Measurements from ENCODE around the gene ANKS1B. TPM values are rescaled to one million over a fixed set of nuclear protein-coding genes. Genes with fewer than 3 reads are reported as not detected.

The ANKS1B gene
- total and polyA plus RNA-seq, 4 experiments from 2014 or later, result 0.28 to 0.55 TPM; not detected in 2

- intact Hi-C loops (cut with micrococcal nuclease), result no loop called here
Measured at GRCh38 chr12:99309812-99310211, 674.9 kb downstream of the ANKS1B start.

GRCh38 chr12:99302874-99303273 is 681.9 kb downstream of the ANKS1B start:
- H3K9me3 Mint-ChIP-seq, result peaks cover 2 to 12% (median 6%) of the 10 kb centered on the region in 8 donors
- H3K27ac Mint-ChIP-seq, result no peak overlapping the region
- Histone ChIP-seq H3K36me3 (ENCODE audit: insufficient read depth, low read length) (no peaks in the 10 kb centered on the region), H3K27me3 (ENCODE audit: insufficient read depth, low read length) (no peaks in the 10 kb centered on the region), H3K4me3 (ENCODE audit: low read length in 2 of 2) (no peak overlapping the region), H3K4me1 (ENCODE audit: insufficient read depth, low read length) (no peaks in the 10 kb centered on the region), H3K9me3 (ENCODE audit: control insufficient read depth in 1 of 2, low read length in 2 of 2) (no peaks in the 10 kb centered on the region), H3K27ac (ENCODE audit: low read depth, low read length) (no peak overlapping the region)
- no peak for DNase-seq
- intact Hi-C loops (cut with micrococcal nuclease), result no loop called here
- no peaks in the 10 kb centered on the region for H3K27me3 Mint-ChIP-seq
- H3K36me3 Mint-ChIP-seq, result no peaks in the 10 kb centered on the region
- POLR2A ChIA-PET (ENCODE audit: partially characterized antibody), result no interaction called here
- no peak overlapping the region for H3K4me3 Mint-ChIP-seq
- H3K4me1 Mint-ChIP-seq, result no peaks in the 10 kb centered on the region
- CTCF ChIA-PET (ENCODE audit: partially characterized antibody), result no interaction called here

More at GRCh38 chr12:99309812-99310211, 674.9 kb downstream of the ANKS1B start:
- Histone ChIP-seq H3K4me3 (ENCODE audit: low read length in 2 of 2) (no peak overlapping the region), H3K27ac (ENCODE audit: low read depth, low read length) (no peak overlapping the region), H3K27me3 (ENCODE audit: insufficient read depth, low read length) (no peaks in the 10 kb centered on the region), H3K4me1 (ENCODE audit: insufficient read depth, low read length) (no peaks in the 10 kb centered on the region), H3K36me3 (ENCODE audit: insufficient read depth, low read length) (no peaks in the 10 kb centered on the region), H3K9me3 (ENCODE audit: control insufficient read depth in 1 of 2, low read length in 2 of 2) (no peaks in the 10 kb centered on the region)
- H3K27ac Mint-ChIP-seq, result no peak overlapping the region
- no peak overlapping the region for H3K4me3 Mint-ChIP-seq
- H3K9me3 Mint-ChIP-seq, result peaks cover 0 to 15% (median 4%) of the 10 kb centered on the region in 8 donors
- H3K36me3 Mint-ChIP-seq, result no peaks in the 10 kb centered on the region
- ChIA-PET CTCF (ENCODE audit: partially characterized antibody) (interaction anchor here (1.5 kb wide), 1 partner anchor 16 kb away, joined by 3 read pairs; no protein-coding TSS in a partner anchor), POLR2A (ENCODE audit: partially characterized antibody) (no interaction called here)
- no peaks in the 10 kb centered on the region for H3K27me3 Mint-ChIP-seq
- no peaks in the 10 kb centered on the region for H3K4me1 Mint-ChIP-seq
- no peak for DNase-seq

- Mint-ChIP-seq H3K27me3 (no peaks in the 10 kb centered on the region), H3K9me3 (peaks cover 0 to 42% (median 22%) of the 10 kb centered on the region in 8 donors), H3K4me1 (no peaks in the 10 kb centered on the region), H3K36me3 (no peaks in the 10 kb centered on the region), H3K4me3 (no peak overlapping the region), H3K27ac (no peak overlapping the region)
- Histone ChIP-seq H3K4me1 (ENCODE audit: insufficient read depth, low read length) (no peaks in the 10 kb centered on the region), H3K9me3 (ENCODE audit: control insufficient read depth in 1 of 2, low read length in 2 of 2) (no peaks in the 10 kb centered on the region), H3K27me3 (ENCODE audit: insufficient read depth, low read length) (no peaks in the 10 kb centered on the region), H3K27ac (ENCODE audit: low read depth, low read length) (no peak overlapping the region), H3K36me3 (ENCODE audit: insufficient read depth, low read length) (no peaks in the 10 kb centered on the region), H3K4me3 (ENCODE audit: low read length in 2 of 2) (no peak overlapping the region)
- POLR2A ChIA-PET (ENCODE audit: partially characterized antibody), result no interaction called here
- CTCF ChIA-PET (ENCODE audit: partially characterized antibody), result no interaction called here
- no peak for DNase-seq
- intact Hi-C loops (cut with micrococcal nuclease), result no loop called here
Measured at GRCh38 chr12:99287136-99287535, 697.6 kb downstream of the ANKS1B start.

GRCh38 chr12:99284161-99284560 is 700.6 kb downstream of the ANKS1B start:
- Mint-ChIP-seq H3K4me1 (no peaks in the 10 kb centered on the region), H3K36me3 (no peaks in the 10 kb centered on the region), H3K27me3 (no peaks in the 10 kb centered on the region), H3K4me3 (no peak overlapping the region), H3K27ac (no peak overlapping the region), H3K9me3 (peaks cover 0 to 17% (median 5%) of the 10 kb centered on the region in 8 donors)
- DNase-seq, result no peak
- Histone ChIP-seq H3K4me1 (ENCODE audit: insufficient read depth, low read length) (no peaks in the 10 kb centered on the region), H3K36me3 (ENCODE audit: insufficient read depth, low read length) (no peaks in the 10 kb centered on the region), H3K27me3 (ENCODE audit: insufficient read depth, low read length) (no peaks in the 10 kb centered on the region), H3K9me3 (ENCODE audit: control insufficient read depth in 1 of 2, low read length in 2 of 2) (no peaks in the 10 kb centered on the region), H3K4me3 (ENCODE audit: low read length in 2 of 2) (no peak overlapping the region), H3K27ac (ENCODE audit: low read depth, low read length) (no peak overlapping the region)
- intact Hi-C loops (cut with micrococcal nuclease), result no loop called here
- ChIA-PET POLR2A (ENCODE audit: partially characterized antibody) (no interaction called here), CTCF (ENCODE audit: partially characterized antibody) (no interaction called here)

GRCh38 chr12:99282624-99283023 is 702.1 kb downstream of the ANKS1B start:
- ChIA-PET POLR2A (ENCODE audit: partially characterized antibody) (no interaction called here), CTCF (ENCODE audit: partially characterized antibody) (no interaction called here)
- H3K4me1 Mint-ChIP-seq, result no peaks in the 10 kb centered on the region

GRCh38 chr12:99282086-99282485 is 702.6 kb downstream of the ANKS1B start:
- intact Hi-C loops (cut with micrococcal nuclease), result no loop called here
- Mint-ChIP-seq H3K36me3 (no peaks in the 10 kb centered on the region), H3K27ac (no peak overlapping the region), H3K4me3 (no peak overlapping the region), H3K4me1 (no peaks in the 10 kb centered on the region), H3K27me3 (no peaks in the 10 kb centered on the region), H3K9me3 (peaks cover 0 to 8% (median under 1%) of the 10 kb centered on the region in 8 donors)
- Histone ChIP-seq H3K27me3 (ENCODE audit: insufficient read depth, low read length) (no peaks in the 10 kb centered on the region), H3K4me3 (ENCODE audit: low read length in 2 of 2) (no peak overlapping the region), H3K27ac (ENCODE audit: low read depth, low read length) (no peak overlapping the region), H3K36me3 (ENCODE audit: insufficient read depth, low read length) (no peaks in the 10 kb centered on the region), H3K9me3 (ENCODE audit: control insufficient read depth in 1 of 2, low read length in 2 of 2) (no peaks in the 10 kb centered on the region), H3K4me1 (ENCODE audit: insufficient read depth, low read length) (no peaks in the 10 kb centered on the region)
- DNase-seq, result no peak
- ChIA-PET POLR2A (ENCODE audit: partially characterized antibody) (no interaction called here), CTCF (ENCODE audit: partially characterized antibody) (no interaction called here)

More at GRCh38 chr12:99282624-99283023, 702.1 kb downstream of the ANKS1B start:
- no peaks in the 10 kb centered on the region for H3K27me3 ChIP-seq (ENCODE audit: insufficient read depth, low read length)
- no peak overlapping the region for H3K27ac ChIP-seq (ENCODE audit: low read depth, low read length)
- H3K4me3 Mint-ChIP-seq, result no peak overlapping the region
- H3K9me3 Mint-ChIP-seq, result peaks cover 0 to 6% (median 2%) of the 10 kb centered on the region in 8 donors
- intact Hi-C loops (cut with micrococcal nuclease), result no loop called here
- no peak overlapping the region for H3K27ac Mint-ChIP-seq
- H3K36me3 ChIP-seq (ENCODE audit: insufficient read depth, low read length), result no peaks in the 10 kb centered on the region
- no peak for DNase-seq
- no peaks in the 10 kb centered on the region for H3K4me1 ChIP-seq (ENCODE audit: insufficient read depth, low read length)
- H3K36me3 Mint-ChIP-seq, result no peaks in the 10 kb centered on the region
- no peaks in the 10 kb centered on the region for H3K9me3 ChIP-seq (ENCODE audit: control insufficient read depth in 1 of 2, low read length in 2 of 2)
- no peak overlapping the region for H3K4me3 ChIP-seq (ENCODE audit: low read length in 2 of 2)
- no peaks in the 10 kb centered on the region for H3K27me3 Mint-ChIP-seq

GRCh38 chr12:99281277-99281676 is 703.5 kb downstream of the ANKS1B start:
- H3K27me3 Mint-ChIP-seq, result no peaks in the 10 kb centered on the region
- DNase-seq, result no peak
- H3K36me3 ChIP-seq (ENCODE audit: insufficient read depth, low read length), result no peaks in the 10 kb centered on the region
- no peak overlapping the region for H3K27ac ChIP-seq (ENCODE audit: low read depth, low read length)
- no peaks in the 10 kb centered on the region for H3K36me3 Mint-ChIP-seq
- H3K27ac Mint-ChIP-seq, result no peak overlapping the region
- intact Hi-C loops (cut with micrococcal nuclease), result no loop called here
- no peak overlapping the region for H3K4me3 ChIP-seq (ENCODE audit: low read length in 2 of 2)
- ChIA-PET CTCF (ENCODE audit: partially characterized antibody) (no interaction called here), POLR2A (ENCODE audit: partially characterized antibody) (no interaction called here)
- H3K27me3 ChIP-seq (ENCODE audit: insufficient read depth, low read length), result no peaks in the 10 kb centered on the region
- no peak overlapping the region for H3K4me3 Mint-ChIP-seq
- H3K4me1 Mint-ChIP-seq, result no peaks in the 10 kb centered on the region
- H3K4me1 ChIP-seq (ENCODE audit: insufficient read depth, low read length), result no peaks in the 10 kb centered on the region
- no peaks in the 10 kb centered on the region for H3K9me3 ChIP-seq (ENCODE audit: control insufficient read depth in 1 of 2, low read length in 2 of 2)
- H3K9me3 Mint-ChIP-seq, result peaks cover 0 to 9% (median 1%) of the 10 kb centered on the region in 8 donors

- peaks cover 0 to 8% (median 5%) of the 10 kb centered on the region in 8 donors for H3K9me3 Mint-ChIP-seq
- no peak overlapping the region for H3K4me3 ChIP-seq (ENCODE audit: low read length in 2 of 2)
Measured at GRCh38 chr12:99278899-99279298, 705.8 kb downstream of the ANKS1B start.

More at GRCh38 chr12:99278899-99279298, 705.8 kb downstream of the ANKS1B start:
- CTCF ChIA-PET (ENCODE audit: partially characterized antibody), result no interaction called here
- intact Hi-C loops (cut with micrococcal nuclease), result no loop called here
- H3K4me1 ChIP-seq (ENCODE audit: insufficient read depth, low read length), result no peaks in the 10 kb centered on the region
- H3K4me3 Mint-ChIP-seq, result no peak overlapping the region
- no peaks in the 10 kb centered on the region for H3K9me3 ChIP-seq (ENCODE audit: control insufficient read depth in 1 of 2, low read length in 2 of 2)
- H3K27ac ChIP-seq (ENCODE audit: low read depth, low read length), result no peak overlapping the region
- no peaks in the 10 kb centered on the region for H3K27me3 ChIP-seq (ENCODE audit: insufficient read depth, low read length)
- no peaks in the 10 kb centered on the region for H3K4me1 Mint-ChIP-seq
- no peak for DNase-seq
- H3K36me3 ChIP-seq (ENCODE audit: insufficient read depth, low read length), result no peaks in the 10 kb centered on the region
- H3K27ac Mint-ChIP-seq, result no peak overlapping the region
- POLR2A ChIA-PET (ENCODE audit: partially characterized antibody), result no interaction called here
- no peaks in the 10 kb centered on the region for H3K27me3 Mint-ChIP-seq
- H3K36me3 Mint-ChIP-seq, result no peaks in the 10 kb centered on the region

Measured in CD4-positive, alpha-beta memory T cell (primary cell).